CD4-positive, alpha-beta T cell (primary cell): ENCODE data around the gene DENND5B. TPM values are rescaled to one million over a fixed set of nuclear protein-coding genes. Genes with fewer than 3 reads are reported as not detected.

Source experiments
- ATAC-seq: fragments of 200-7000 bp; cut with Tn5 transposase; one replicate; pipeline ENCODE4 v1.10.0; 2022; ENCODE audit warnings: mild to moderate bottlenecking; ENCODE audit not compliant: poor library complexity
- CTCF ChIA-PET: fragments of 350-600 bp; sonication (Branson Sonifier 250); formaldehyde crosslinking; loops from one replicate; lab custom pipeline; 2021; ENCODE audit warnings: antibody characterized with exemption, inconsistent platforms; lab: Charles Lee
- POLR2A ChIA-PET: fragments of 350-600 bp; sonication (Branson Sonifier 250); formaldehyde crosslinking; loops from one replicate; lab custom pipeline; 2021; ENCODE audit warnings: antibody characterized with exemption, inconsistent platforms; lab: Charles Lee
- DNase-seq, 14 experiments: peaks; one replicate each; pipeline ENCODE4 v3.0.0-alpha.2; 2013 to 2020; ENCODE audit warnings: mixed read lengths in 2 of 14
- H3K27ac ChIP-seq, 2 donors: one replicate each; pipeline versions ENCODE4 v1.5.1 to v1.7.0; 2013; ENCODE audit warnings: low read length in 2 of 2, low read depth in 1 of 2, mild to moderate bottlenecking in 1 of 2
- H3K27me3 ChIP-seq, 2 experiments: 1 replicate in 1 of 2; 2 replicates in 1 of 2; pipeline versions ENCODE4 v1.6.1 to v1.7.0; 2013; ENCODE audit warnings: low read length in 2 of 2, control low read depth in 1 of 2, mild to moderate bottlenecking in 1 of 2, moderate library complexity in 1 of 2; ENCODE audit not compliant: insufficient read depth in 2 of 2, control insufficient read depth in 1 of 2
- H3K36me3 ChIP-seq: one replicate; pipeline ENCODE4 v1.6.1; 2013; ENCODE audit warnings: low read length, control low read depth; ENCODE audit not compliant: insufficient read depth
- H3K4me1 ChIP-seq: one replicate; pipeline ENCODE4 v1.6.1; 2013; ENCODE audit warnings: low read length, control low read depth; ENCODE audit not compliant: insufficient read depth
- H3K4me3 ChIP-seq: one replicate; pipeline ENCODE4 v1.5.1; 2013; ENCODE audit warnings: mild to moderate bottlenecking, low read length, moderate library complexity
- H3K9me3 ChIP-seq, 2 experiments: 1 replicate in 1 of 2; 2 replicates in 1 of 2; pipeline versions ENCODE4 v1.6.1 to v1.7.0; 2013; ENCODE audit warnings: low read length in 2 of 2, mild to moderate bottlenecking in 2 of 2, control low read depth in 1 of 2, moderate library complexity in 1 of 2; ENCODE audit not compliant: control insufficient read depth in 1 of 2, insufficient read depth in 1 of 2
- H3K27ac Mint-ChIP-seq: one replicate; pipeline ENCODE4 v1.8.0; 2020; ENCODE audit warnings: mixed read lengths
- H3K27me3 Mint-ChIP-seq: one replicate; pipeline ENCODE4 v1.8.0; 2021; ENCODE audit warnings: mixed read lengths
- H3K36me3 Mint-ChIP-seq: one replicate; pipeline ENCODE4 v1.8.0; 2021; ENCODE audit warnings: low read depth, mixed read lengths
- H3K4me1 Mint-ChIP-seq: one replicate; pipeline ENCODE4 v1.8.0; 2021; ENCODE audit warnings: low read depth, mixed read lengths
- H3K4me3 Mint-ChIP-seq: one replicate; pipeline ENCODE4 v1.8.0; 2020; ENCODE audit warnings: mild to moderate bottlenecking, mixed read lengths
- H3K9me3 Mint-ChIP-seq: one replicate; pipeline ENCODE4 v1.8.0; 2020; ENCODE audit warnings: mixed read lengths
- CTCF ChIP-seq: fragments of 200-600 bp; IDR thresholded peaks from one replicate; pipeline ENCODE4 v1.8.0; 2022; ENCODE audit warnings: antibody characterized with exemption, mild to moderate bottlenecking
- intact Hi-C, 2 experiments: fragments of 100-400 bp; cut with DNase I in 1 of 2; cut with micrococcal nuclease in 1 of 2; formaldehyde crosslinking; loops; one replicate each; pipeline versions ENCODE4 v1.15.1 to v1.9.0; 2023 to 2025; cut with DNase I, micrococcal nuclease
- total RNA-seq, 174 experiments: library from RNA in 2 of 174; stranded (reverse) in 2 of 174; gene quantifications; one replicate each; pipeline ENCODE4 v1.2.3 and lab custom pipeline; 2021 to 2026

Gene DENND5B
- total RNA-seq, 2 experiments from 2014 or later: 0.22 to 0.25 TPM

DNA sequence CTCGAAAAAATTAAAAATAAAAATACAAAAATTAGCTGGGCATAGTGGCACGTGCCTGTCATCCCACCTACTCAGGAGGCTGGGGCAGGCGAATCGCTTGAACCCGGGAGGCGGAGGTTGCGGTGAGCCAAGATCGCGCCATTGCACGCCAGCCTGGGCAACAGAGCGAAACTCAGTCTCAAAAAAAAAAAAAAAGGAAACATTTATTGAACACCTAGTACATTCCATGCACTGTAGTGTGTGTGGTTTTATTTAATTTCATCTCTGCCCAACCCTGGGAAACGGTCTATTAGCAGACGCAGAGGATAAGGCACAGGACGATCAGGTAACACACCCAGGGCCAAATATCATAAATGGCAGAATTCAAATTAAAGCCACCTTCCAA, 229.2 kb downstream of the DENND5B start:
- ATAC-seq (no peak), DNase-seq (no peak)
- H3K4me1 Mint-ChIP-seq: peaks cover 19% of the 10 kb centered on the region
- no peak overlapping the region for H3K4me3 Mint-ChIP-seq
- H3K36me3 ChIP-seq: no peaks in the 10 kb centered on the region
- H3K27me3 ChIP-seq: no peaks in the 10 kb centered on the region
- H3K27ac Mint-ChIP-seq: no peak overlapping the region
- intact Hi-C loops: no loop called here
- ChIA-PET CTCF (no interaction called here), POLR2A (interaction anchor here (1.2 kb wide), 1 partner anchor 35 kb away, joined by 3 read pairs; no protein-coding TSS in a partner anchor)
- no peaks in the 10 kb centered on the region for H3K27me3 Mint-ChIP-seq
- TF ChIP-seq CTCF: no peak
- peaks cover 16% of the 10 kb centered on the region for H3K4me1 ChIP-seq
- H3K27ac ChIP-seq: no peak overlapping the region
- no peaks in the 10 kb centered on the region for H3K9me3 Mint-ChIP-seq
- no peaks in the 10 kb centered on the region for H3K9me3 ChIP-seq
- no peak overlapping the region for H3K4me3 ChIP-seq
- no peaks in the 10 kb centered on the region for H3K36me3 Mint-ChIP-seq

- intact Hi-C loops: no loop called here
- TF ChIP-seq CTCF: no peak
- no peaks in the 10 kb centered on the region for H3K27me3 ChIP-seq
- H3K36me3 Mint-ChIP-seq: no peaks in the 10 kb centered on the region
- no peak for DNase-seq
- no peaks in the 10 kb centered on the region for H3K4me1 Mint-ChIP-seq
- H3K4me3 Mint-ChIP-seq: no peak overlapping the region
- H3K4me3 ChIP-seq: no peak overlapping the region
- H3K27ac Mint-ChIP-seq: no peak overlapping the region
- ATAC-seq: no peak
- ChIA-PET POLR2A (interaction anchor here (0.6 kb wide), 1 partner anchor 35 kb away, joined by 4 read pairs; no protein-coding TSS in a partner anchor), CTCF (interaction anchor here (0.6 kb wide), 1 partner anchor 33 kb away, joined by 3 read pairs; no protein-coding TSS in a partner anchor)
- H3K9me3 ChIP-seq: no peaks in the 10 kb centered on the region
- no peaks in the 10 kb centered on the region for H3K4me1 ChIP-seq
- no peaks in the 10 kb centered on the region for H3K27me3 Mint-ChIP-seq
- no peak overlapping the region for H3K27ac ChIP-seq
- no peaks in the 10 kb centered on the region for H3K36me3 ChIP-seq
- no peaks in the 10 kb centered on the region for H3K9me3 Mint-ChIP-seq
Observed at GRCh38 chr12:31355747-31356107, 235.2 kb downstream of the DENND5B start.

DNA sequence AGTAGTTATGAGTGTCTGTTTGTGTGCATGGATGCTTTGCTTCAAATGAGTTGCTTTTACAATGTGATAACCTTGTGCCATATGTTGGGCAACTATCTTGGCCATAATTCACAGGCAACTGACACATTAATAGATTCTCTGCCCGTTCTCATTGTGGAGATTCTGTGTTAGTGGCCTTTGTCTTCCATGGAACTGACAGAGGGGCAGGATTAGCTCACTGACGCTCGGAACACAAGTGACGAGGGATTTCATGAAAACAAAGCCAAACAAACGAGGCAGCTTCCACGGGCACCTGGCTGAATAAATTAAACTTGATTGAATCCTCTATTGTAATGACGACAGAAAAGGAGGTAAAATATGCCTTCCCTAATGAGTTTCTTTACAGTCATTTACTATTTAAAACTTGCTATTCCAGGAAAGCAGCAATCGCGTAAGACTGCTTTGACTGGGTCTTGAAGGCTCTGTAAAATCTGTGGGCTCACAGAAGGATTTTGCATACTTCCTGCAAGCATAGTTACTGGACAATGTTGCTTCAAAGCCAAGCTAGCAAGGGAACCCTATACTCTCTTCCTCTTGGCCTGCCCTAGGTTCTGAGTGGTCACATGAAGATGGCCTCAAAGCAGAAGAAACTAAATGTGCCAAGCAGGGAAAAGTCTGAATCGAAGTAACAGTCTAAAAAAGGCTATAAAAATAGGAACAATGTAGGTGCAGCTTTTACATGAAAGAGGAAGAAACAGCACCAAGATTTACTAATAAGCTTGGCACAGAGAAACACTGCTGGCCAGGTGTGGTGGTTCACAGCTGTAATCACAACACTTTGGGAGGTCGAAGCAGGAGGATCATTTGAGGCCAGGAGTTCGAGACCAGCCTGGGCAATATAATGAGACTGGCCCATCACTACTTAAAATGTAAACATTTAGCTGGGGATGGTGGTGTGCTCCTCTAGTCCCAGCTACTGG, 236.9 kb downstream of the DENND5B start:
- intact Hi-C loops: no loop called here
- TF ChIP-seq CTCF: no peak

More for the DNA sequence above, 236.9 kb downstream of the DENND5B start:
- H3K27ac Mint-ChIP-seq: no peak overlapping the region
- H3K27me3 Mint-ChIP-seq: peaks cover 6% of the 10 kb centered on the region
- Histone ChIP-seq H3K27ac (no peak overlapping the region), H3K27me3 (no peaks in the 10 kb centered on the region), H3K36me3 (no peaks in the 10 kb centered on the region), H3K4me3 (no peak overlapping the region), H3K4me1 (no peaks in the 10 kb centered on the region), H3K9me3 (no peaks in the 10 kb centered on the region)
- H3K9me3 Mint-ChIP-seq: no peaks in the 10 kb centered on the region
- ATAC-seq (no peak), DNase-seq (peak in 2 of 14 experiments; percentile 6 to 8)
- POLR2A ChIA-PET: no interaction called here
- CTCF ChIA-PET: no interaction called here
- H3K4me1 Mint-ChIP-seq: no peaks in the 10 kb centered on the region
- H3K4me3 Mint-ChIP-seq: no peak overlapping the region
- no peaks in the 10 kb centered on the region for H3K36me3 Mint-ChIP-seq
